Colonic mucosa (tissue), 4 donors: Measurements from ENCODE around the gene ASPN. TPM values are rescaled to one million over a fixed set of nuclear protein-coding genes. Genes with fewer than 3 reads are reported as not detected.

Experiments used
- DNase-seq: peaks from one replicate; pipeline ENCODE4 v3.0.0-alpha.2; 2020
- H3K27ac ChIP-seq: fragments of 200-600 bp; one replicate; pipeline ENCODE4 v1.8.0; 2021
- H3K27me3 ChIP-seq: fragments of 200-600 bp; one replicate; pipeline ENCODE4 v1.8.0; 2021
- H3K36me3 ChIP-seq: fragments of 200-600 bp; one replicate; pipeline ENCODE4 v1.8.0; 2021
- H3K4me1 ChIP-seq: fragments of 200-600 bp; one replicate; pipeline ENCODE4 v1.8.0; 2021; ENCODE audit warnings: mild to moderate bottlenecking
- H3K4me3 ChIP-seq: fragments of 200-600 bp; one replicate; pipeline ENCODE4 v1.8.0; 2021
- H3K9ac ChIP-seq, 2 donors: one replicate each; pipeline ENCODE4 v1.7.0; 2013; ENCODE audit warnings: control low read depth in 2 of 2, low read depth in 2 of 2, low read length in 2 of 2
- H3K9me3 ChIP-seq: fragments of 200-600 bp; one replicate; pipeline ENCODE4 v1.8.0; 2021
- CTCF ChIP-seq: fragments of 200-600 bp; IDR thresholded peaks from one replicate; pipeline ENCODE4 v1.8.0; 2022; ENCODE audit warnings: antibody characterized with exemption, mild to moderate bottlenecking
- intact Hi-C: fragments of 100-400 bp; cut with DNase I; formaldehyde crosslinking; loops from one replicate; pipeline ENCODE4 v1.14.1; 2022
- total RNA-seq, 2 donors: library from RNA; stranded (reverse); fragmentation: NEBNext Ultra II Directional in 1 of 2; extraction: Animal tissue kit (Norgen Biotek cat#: 25700) in 1 of 2; gene quantifications; one replicate each; pipeline ENCODE4 v1.2.1, GENCODE V29; 2021
- donor health status: healthy.
- donor health status: DM: no; HTN: no; CAD: no.
- donor health status: DM: no; HTN: no; CAD: no.

Gene ASPN
- total RNA-seq, 2 donors from 2014 or later = 0.40 to 7.6 TPM

DNA sequence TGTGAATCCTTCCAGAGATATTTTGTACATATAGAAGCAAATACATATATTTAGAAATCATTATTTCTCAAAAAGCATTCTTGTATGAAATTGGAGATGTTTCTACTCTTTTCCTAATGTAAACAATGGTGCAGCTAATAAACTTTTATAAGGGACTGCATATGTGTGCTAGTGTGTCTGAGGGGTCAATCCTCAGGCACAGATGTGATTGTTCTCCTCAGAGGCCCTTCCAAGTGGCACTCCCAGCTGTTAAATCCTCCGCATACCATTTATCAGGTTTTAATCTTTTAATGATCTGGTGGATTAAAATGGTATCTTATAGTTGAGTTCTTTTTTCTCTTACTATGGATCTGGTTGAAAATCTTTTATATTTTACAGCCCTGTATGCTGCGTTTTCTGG is 52.5 kb downstream of the ASPN start:
- no peak overlapping the region for H3K27ac ChIP-seq
- H3K4me3 ChIP-seq = no peak overlapping the region
- no peaks in the 10 kb centered on the region for H3K9me3 ChIP-seq
- no peak for DNase-seq
- no peaks in the 10 kb centered on the region for H3K36me3 ChIP-seq
- no peaks in the 10 kb centered on the region for H3K27me3 ChIP-seq
- no peak for TF ChIP-seq CTCF
- no peaks in the 10 kb centered on the region for H3K4me1 ChIP-seq
- no peak overlapping the region for H3K9ac ChIP-seq
- intact Hi-C loops = no loop called here

DNA sequence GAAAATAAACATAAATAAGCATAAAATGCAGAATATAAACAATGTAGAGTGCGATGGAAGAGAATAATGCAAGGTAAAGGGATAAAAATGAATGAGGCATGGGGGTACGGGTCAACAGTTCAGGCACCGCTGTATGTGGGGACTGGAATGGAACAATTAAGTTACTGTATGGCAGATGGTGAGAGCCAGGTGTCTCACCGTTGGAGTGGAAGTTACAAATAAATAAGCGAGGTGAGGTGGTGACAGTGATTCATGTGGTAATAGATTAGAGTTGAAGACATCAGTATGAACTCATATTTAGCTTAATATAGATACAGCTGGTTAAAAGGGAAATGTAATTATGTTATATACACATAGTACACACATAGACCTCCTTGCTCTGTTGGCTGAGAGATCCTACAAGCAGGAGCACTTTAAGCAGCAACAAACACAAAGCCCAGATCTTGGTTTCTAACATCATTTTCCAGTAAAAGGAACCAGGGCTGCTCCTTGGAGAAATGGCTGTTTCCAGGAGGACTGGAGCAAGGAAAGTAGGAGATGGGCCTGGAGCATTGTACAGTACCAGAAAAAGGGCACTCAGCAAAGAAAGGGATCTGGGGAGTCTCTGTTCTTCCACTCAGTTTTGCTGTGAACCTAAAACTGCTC is 55.7 kb downstream of the ASPN start:
- intact Hi-C loops = no loop called here
- Histone ChIP-seq H3K4me3 (no peak overlapping the region), H3K27ac (no peak overlapping the region), H3K9ac (no peak overlapping the region), H3K4me1 (no peaks in the 10 kb centered on the region), H3K36me3 (no peaks in the 10 kb centered on the region), H3K9me3 (no peaks in the 10 kb centered on the region), H3K27me3 (no peaks in the 10 kb centered on the region)
- no peak for DNase-seq
- no peak for TF ChIP-seq CTCF

GRCh38 chr9:92425474-92425873 is 56.8 kb downstream of the ASPN start:
- Histone ChIP-seq H3K4me1 (no peaks in the 10 kb centered on the region), H3K27me3 (no peaks in the 10 kb centered on the region), H3K36me3 (no peaks in the 10 kb centered on the region), H3K27ac (no peak overlapping the region), H3K4me3 (no peak overlapping the region), H3K9ac (no peak overlapping the region), H3K9me3 (no peaks in the 10 kb centered on the region)
- no peak for DNase-seq
- intact Hi-C loops = no loop called here
- TF ChIP-seq CTCF = no peak

DNA sequence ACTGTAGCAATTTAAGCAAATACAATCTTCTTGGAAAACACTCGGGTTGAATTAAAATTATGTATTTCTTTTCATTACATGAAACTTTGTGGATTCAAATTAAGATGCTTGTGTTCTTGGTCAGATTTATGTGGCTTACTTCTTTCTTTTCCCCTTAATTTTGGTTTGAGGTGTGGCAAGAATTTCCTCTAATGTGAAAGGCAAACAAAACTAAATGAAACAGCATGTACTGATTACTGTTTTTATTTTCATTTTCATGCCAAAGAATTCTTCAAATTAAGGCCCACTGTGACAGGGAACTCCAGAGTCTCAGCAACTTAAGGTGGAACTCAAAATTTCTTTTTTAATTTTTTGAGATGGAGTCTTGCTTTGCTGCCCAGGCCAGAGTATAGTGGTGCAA is 58.0 kb downstream of the ASPN start, which contains the start of gene OMD:
OMD (minus strand) TSS at position 132 of the 400 bp plus-strand sequence. CDS start 6,913 bp downstream, outside the sequence.
- no peak for TF ChIP-seq CTCF
- Histone ChIP-seq H3K9ac (no peak within 1 kb of the TSS), H3K4me1 (no peaks in the 10 kb centered on the region), H3K27me3 (no peaks in the 10 kb centered on the region), H3K4me3 (no peak within 1 kb of the TSS), H3K36me3 (no peaks in the 10 kb centered on the region), H3K27ac (no peak within 1 kb of the TSS), H3K9me3 (no peaks in the 10 kb centered on the region)
- no peak for DNase-seq
- intact Hi-C loops = no loop called here

DNA sequence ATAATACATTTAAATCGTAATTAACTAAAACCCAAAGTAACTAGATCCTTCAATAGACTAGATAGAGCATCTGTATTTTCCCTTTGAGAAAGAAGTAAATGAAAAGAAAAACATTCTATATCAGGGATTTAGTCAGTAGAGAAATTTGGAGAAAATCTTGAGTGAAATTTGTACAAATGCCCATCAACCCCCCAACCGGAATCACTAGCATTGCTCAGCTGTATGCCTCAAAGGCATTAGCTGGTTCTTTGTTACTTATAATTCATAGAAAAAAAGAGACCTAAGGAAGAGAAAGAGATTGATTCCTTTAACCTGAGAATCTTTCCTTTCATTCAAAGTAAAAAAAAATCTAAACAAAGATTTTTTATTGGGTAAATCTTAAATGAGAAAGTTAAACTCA is 58.7 kb downstream of the ASPN start:
- intact Hi-C loops = no loop called here

More for the DNA sequence above, 58.7 kb downstream of the ASPN start:
- H3K9me3 ChIP-seq = no peaks in the 10 kb centered on the region
- TF ChIP-seq CTCF = no peak
- H3K27ac ChIP-seq = no peak overlapping the region
- H3K27me3 ChIP-seq = no peaks in the 10 kb centered on the region
- H3K4me3 ChIP-seq = no peak overlapping the region
- DNase-seq = no peak
- H3K4me1 ChIP-seq = no peaks in the 10 kb centered on the region
- no peak overlapping the region for H3K9ac ChIP-seq
- H3K36me3 ChIP-seq = no peaks in the 10 kb centered on the region
